ENCODE data around the gene TBX4.
"Not testable (repeated sequence)": the region's sequence is repeated elsewhere in the genome, so short reads cannot be mapped to it uniquely, and the experiment has no call there.

Gene TBX4

GRCh38 chr17:61431594-61432311 lies 20.5 kb upstream of the TBX4 start:
- peaks cover 44% of the 10 kb centered on the region for H3K27me3 Mint-ChIP-seq
- H3K9me3 Mint-ChIP-seq: peaks cover 2% of the 10 kb centered on the region
- H3K4me3 Mint-ChIP-seq: no peak overlapping the region
- H3K4me1 Mint-ChIP-seq (ENCODE audit: low read depth): no peaks in the 10 kb centered on the region
- no peak overlapping the region for H3K27ac Mint-ChIP-seq
- no peaks in the 10 kb centered on the region for H3K36me3 Mint-ChIP-seq (ENCODE audit: low read depth)
- intact Hi-C loops (cut with micrococcal nuclease): no loop called here

- Mint-ChIP-seq H3K9me3 (peaks cover 14% of the 10 kb centered on the region), H3K4me1 (ENCODE audit: low read depth) (no peaks in the 10 kb centered on the region), H3K4me3 (no peak overlapping the region), H3K27ac (no peak overlapping the region), H3K27me3 (peaks cover 59% of the 10 kb centered on the region), H3K36me3 (ENCODE audit: low read depth) (no peaks in the 10 kb centered on the region)
- intact Hi-C loops (cut with micrococcal nuclease): no loop called here
Measured at GRCh38 chr17:61436273-61436672, 15.9 kb upstream of the TBX4 start.

GRCh38 chr17:61436995-61437704 lies 15.1 kb upstream of the TBX4 start:
- Mint-ChIP-seq H3K4me3 (no peak overlapping the region), H3K27ac (no peak overlapping the region), H3K36me3 (ENCODE audit: low read depth) (no peaks in the 10 kb centered on the region), H3K4me1 (ENCODE audit: low read depth) (no peaks in the 10 kb centered on the region), H3K9me3 (peaks cover 14% of the 10 kb centered on the region), H3K27me3 (peaks cover 60% of the 10 kb centered on the region)
- intact Hi-C loops (cut with micrococcal nuclease): no loop called here

- peaks cover 63% of the 10 kb centered on the region for H3K27me3 Mint-ChIP-seq
- intact Hi-C loops (cut with micrococcal nuclease): no loop called here
- H3K4me3 Mint-ChIP-seq: no peak overlapping the region
- peaks cover 14% of the 10 kb centered on the region for H3K9me3 Mint-ChIP-seq
- no peaks in the 10 kb centered on the region for H3K4me1 Mint-ChIP-seq (ENCODE audit: low read depth)
- no peak overlapping the region for H3K27ac Mint-ChIP-seq
- no peaks in the 10 kb centered on the region for H3K36me3 Mint-ChIP-seq (ENCODE audit: low read depth)
Measured at GRCh38 chr17:61440697-61441096, 11.5 kb upstream of the TBX4 start.

GRCh38 chr17:61441507-61441906 lies 10.7 kb upstream of the TBX4 start:
- H3K27ac Mint-ChIP-seq; H3K4me1 Mint-ChIP-seq (ENCODE audit: low read depth); H3K36me3 Mint-ChIP-seq (ENCODE audit: low read depth); intact Hi-C loops (cut with micrococcal nuclease); H3K4me3 Mint-ChIP-seq: not testable (repeated sequence)
- H3K9me3 Mint-ChIP-seq: peaks cover 14% of the 10 kb centered on the region
- H3K27me3 Mint-ChIP-seq: peaks cover 67% of the 10 kb centered on the region

GRCh38 chr17:61442136-61442775 lies 10.0 kb upstream of the TBX4 start:
- Mint-ChIP-seq H3K9me3 (peaks cover 6% of the 10 kb centered on the region), H3K27ac (no peak overlapping the region), H3K4me1 (ENCODE audit: low read depth) (no peaks in the 10 kb centered on the region), H3K4me3 (no peak overlapping the region), H3K27me3 (peaks cover 69% of the 10 kb centered on the region), H3K36me3 (ENCODE audit: low read depth) (no peaks in the 10 kb centered on the region)
- intact Hi-C loops (cut with micrococcal nuclease): no loop called here

- Mint-ChIP-seq H3K27ac (no peak overlapping the region), H3K4me3 (no peak overlapping the region), H3K4me1 (ENCODE audit: low read depth) (no peaks in the 10 kb centered on the region), H3K36me3 (ENCODE audit: low read depth) (no peaks in the 10 kb centered on the region), H3K9me3 (no peaks in the 10 kb centered on the region), H3K27me3 (peaks cover 68% of the 10 kb centered on the region)
- intact Hi-C loops (cut with micrococcal nuclease): no loop called here
Measured at GRCh38 chr17:61442878-61443474, 9.2 kb upstream of the TBX4 start.

- intact Hi-C loops (cut with micrococcal nuclease): no loop called here
Measured at GRCh38 chr17:61443475-61443882, 8.7 kb upstream of the TBX4 start.

GRCh38 chr17:61444075-61444474 lies 8.1 kb upstream of the TBX4 start:
- Mint-ChIP-seq H3K27me3 (peaks cover 67% of the 10 kb centered on the region), H3K36me3 (ENCODE audit: low read depth) (no peaks in the 10 kb centered on the region), H3K9me3 (no peaks in the 10 kb centered on the region), H3K27ac (no peak overlapping the region), H3K4me1 (ENCODE audit: low read depth) (no peaks in the 10 kb centered on the region), H3K4me3 (no peak overlapping the region)
- intact Hi-C loops (cut with micrococcal nuclease): no loop called here

More at GRCh38 chr17:61443475-61443882, 8.7 kb upstream of the TBX4 start:
- Mint-ChIP-seq H3K36me3 (ENCODE audit: low read depth) (no peaks in the 10 kb centered on the region), H3K4me3 (no peak overlapping the region), H3K27ac (no peak overlapping the region), H3K4me1 (ENCODE audit: low read depth) (no peaks in the 10 kb centered on the region), H3K9me3 (no peaks in the 10 kb centered on the region), H3K27me3 (peaks cover 67% of the 10 kb centered on the region)

GRCh38 chr17:61444831-61445230 lies 7.4 kb upstream of the TBX4 start:
- intact Hi-C loops (cut with micrococcal nuclease): no loop called here
- no peaks in the 10 kb centered on the region for H3K9me3 Mint-ChIP-seq
- no peak overlapping the region for H3K27ac Mint-ChIP-seq
- no peak overlapping the region for H3K4me3 Mint-ChIP-seq
- H3K4me1 Mint-ChIP-seq (ENCODE audit: low read depth): no peaks in the 10 kb centered on the region
- peaks cover 70% of the 10 kb centered on the region for H3K27me3 Mint-ChIP-seq
- H3K36me3 Mint-ChIP-seq (ENCODE audit: low read depth): no peaks in the 10 kb centered on the region

- Mint-ChIP-seq H3K36me3 (ENCODE audit: low read depth) (no peaks in the 10 kb centered on the region), H3K27me3 (peaks cover 80% of the 10 kb centered on the region), H3K4me3 (no peak overlapping the region), H3K4me1 (ENCODE audit: low read depth) (peaks cover 2% of the 10 kb centered on the region), H3K9me3 (no peaks in the 10 kb centered on the region), H3K27ac (no peak overlapping the region)
- intact Hi-C loops (cut with micrococcal nuclease): no loop called here
Measured at GRCh38 chr17:61447358-61447757, 4.9 kb upstream of the TBX4 start.

- intact Hi-C loops (cut with micrococcal nuclease): no loop called here
- H3K4me3 Mint-ChIP-seq: no peak overlapping the region
- H3K9me3 Mint-ChIP-seq: no peaks in the 10 kb centered on the region
- no peaks in the 10 kb centered on the region for H3K36me3 Mint-ChIP-seq (ENCODE audit: low read depth)
- H3K27me3 Mint-ChIP-seq: peaks cover 80% of the 10 kb centered on the region
- peaks cover 7% of the 10 kb centered on the region for H3K4me1 Mint-ChIP-seq (ENCODE audit: low read depth)
- no peak overlapping the region for H3K27ac Mint-ChIP-seq
Measured at GRCh38 chr17:61448042-61448441, 4.2 kb upstream of the TBX4 start.

- not testable (repeated sequence) for H3K27ac Mint-ChIP-seq
- peaks cover 85% of the 10 kb centered on the region for H3K27me3 Mint-ChIP-seq
Measured at GRCh38 chr17:61449140-61449539, 3.1 kb upstream of the TBX4 start.

More at GRCh38 chr17:61449140-61449539, 3.1 kb upstream of the TBX4 start:
- H3K9me3 Mint-ChIP-seq; H3K36me3 Mint-ChIP-seq (ENCODE audit: low read depth); intact Hi-C loops (cut with micrococcal nuclease); H3K4me3 Mint-ChIP-seq; H3K4me1 Mint-ChIP-seq (ENCODE audit: low read depth): not testable (repeated sequence)

Data from dendritic cell treated with granulocyte-macrophage colony-stimulating factor and Interleukin-4, amounts not matched to agents 40 ng/mL and 50 ng/mL, for 4 days (primary cell).